Mammary epithelial cell (primary cell): ENCODE measurements around the gene COL2A1.

Source experiments
- EZH2 ChIP-seq: IDR thresholded peaks from 2 replicates; pipeline ENCODE4 v1.6.1; 2012; ENCODE audit warnings: low read length, inconsistent platforms, borderline replicate concordance
- TF ChIP-seq, protein P1 (sequence below), 2 donors: IDR thresholded peaks in 1 of 2; conservative IDR thresholded peaks in 1 of 2; 2 replicates each; pipeline ENCODE4 v1.5.1; 2011 to 2012; ENCODE audit warnings: inconsistent platforms in 2 of 2, low read length in 2 of 2, mild to moderate bottlenecking in 2 of 2, control low read depth in 1 of 2, low read depth in 1 of 2; ENCODE audit not compliant: insufficient read depth in 1 of 2; ENCODE audit errors: extremely low read depth in 1 of 2

GRCh38 chr12:47995981-47996401 lies 8.3 kb downstream of the COL2A1 start:
- TF ChIP-seq, protein P1, sequence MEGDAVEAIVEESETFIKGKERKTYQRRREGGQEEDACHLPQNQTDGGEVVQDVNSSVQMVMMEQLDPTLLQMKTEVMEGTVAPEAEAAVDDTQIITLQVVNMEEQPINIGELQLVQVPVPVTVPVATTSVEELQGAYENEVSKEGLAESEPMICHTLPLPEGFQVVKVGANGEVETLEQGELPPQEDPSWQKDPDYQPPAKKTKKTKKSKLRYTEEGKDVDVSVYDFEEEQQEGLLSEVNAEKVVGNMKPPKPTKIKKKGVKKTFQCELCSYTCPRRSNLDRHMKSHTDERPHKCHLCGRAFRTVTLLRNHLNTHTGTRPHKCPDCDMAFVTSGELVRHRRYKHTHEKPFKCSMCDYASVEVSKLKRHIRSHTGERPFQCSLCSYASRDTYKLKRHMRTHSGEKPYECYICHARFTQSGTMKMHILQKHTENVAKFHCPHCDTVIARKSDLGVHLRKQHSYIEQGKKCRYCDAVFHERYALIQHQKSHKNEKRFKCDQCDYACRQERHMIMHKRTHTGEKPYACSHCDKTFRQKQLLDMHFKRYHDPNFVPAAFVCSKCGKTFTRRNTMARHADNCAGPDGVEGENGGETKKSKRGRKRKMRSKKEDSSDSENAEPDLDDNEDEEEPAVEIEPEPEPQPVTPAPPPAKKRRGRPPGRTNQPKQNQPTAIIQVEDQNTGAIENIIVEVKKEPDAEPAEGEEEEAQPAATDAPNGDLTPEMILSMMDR (conservative IDR thresholded peaks at IDR 0.05 in 1 of 2, IDR thresholded peaks at IDR 0.05 in 1 of 2; ENCODE audit: extremely low read depth in 1 of 2, insufficient read depth in 1 of 2, low read depth in 1 of 2, low read length in 2 of 2), result no peak
- no peak for TF ChIP-seq EZH2
